Breast epithelium (tissue), 3 donors: ENCODE measurements around the gene IGFBP4.

ENCODE experiments used
- CTCF ChIP-seq, 3 donors: fragments of 450-650 bp; IDR thresholded peaks; one replicate each; pipeline ENCODE4 v1.5.1; 2016 to 2017; ENCODE audit warnings: antibody characterized with exemption in 3 of 3, mild to moderate bottlenecking in 3 of 3, moderate library complexity in 3 of 3
- POLR2A ChIP-seq: fragments of 450-650 bp; IDR thresholded peaks from one replicate; pipeline ENCODE4 v1.6.1; 2016; ENCODE audit warnings: antibody characterized with exemption, mild to moderate bottlenecking, moderate library complexity

- TF ChIP-seq POLR2A (no peak), CTCF (IDR thresholded peaks at IDR 0.05) (no peak)
Measured at GRCh38 chr17:40416671-40417070, 26.6 kb upstream of the IGFBP4 start.
